IPS DF 19.7 (cell line): ENCODE measurements around the gene EFHC1.
"Not testable (repeated sequence)": the region's sequence is repeated elsewhere in the genome, so short reads cannot be mapped to it uniquely, and the experiment has no call there.

Source experiments
- DNase-seq: peaks from one replicate; pipeline ENCODE4 v3.0.0-alpha.2; 2013; ENCODE audit warnings: low read depth, low spot score

Gene EFHC1

GRCh38 chr6:52419809-52420667, at the start of gene EFHC1:
Gene EFHC1, plus strand, starts transcription at chr6:52420342. Its CDS starts 69 bp downstream, at chr6:52420411.
- DNase-seq, result peak; percentile 88

- no peak for DNase-seq
Measured at GRCh38 chr6:52371656-52372191, 48.4 kb upstream of the EFHC1 start.

GRCh38 chr6:52373151-52373690, 46.9 kb upstream of the EFHC1 start:
- DNase-seq, result no peak

GRCh38 chr6:52374247-52374646, 45.9 kb upstream of the EFHC1 start:
- DNase-seq, result no peak

GRCh38 chr6:52375780-52376556, 44.2 kb upstream of the EFHC1 start:
- no peak for DNase-seq

- no peak for DNase-seq
Measured at GRCh38 chr6:52376763-52377162, 43.4 kb upstream of the EFHC1 start.

- no peak for DNase-seq
Measured at GRCh38 chr6:52377538-52378221, 42.5 kb upstream of the EFHC1 start.

GRCh38 chr6:52381249-52381648, 38.9 kb upstream of the EFHC1 start:
- no peak for DNase-seq

GRCh38 chr6:52384145-52384766, 35.9 kb upstream of the EFHC1 start:
- DNase-seq, result no peak

GRCh38 chr6:52385074-52385473, 35.1 kb upstream of the EFHC1 start:
- DNase-seq, result no peak

- DNase-seq, result not testable (repeated sequence)
Measured at GRCh38 chr6:52388119-52388518, 32.0 kb upstream of the EFHC1 start.

- no peak for DNase-seq
Measured at GRCh38 chr6:52388790-52389189, 31.4 kb upstream of the EFHC1 start.

- no peak for DNase-seq
Measured at GRCh38 chr6:52389264-52389625, 30.9 kb upstream of the EFHC1 start.

- DNase-seq, result no peak
Measured at GRCh38 chr6:52389626-52390360, 30.3 kb upstream of the EFHC1 start.

GRCh38 chr6:52390361-52390727, 29.8 kb upstream of the EFHC1 start:
- DNase-seq, result no peak

- no peak for DNase-seq
Measured at GRCh38 chr6:52391599-52391998, 28.5 kb upstream of the EFHC1 start.

- no peak for DNase-seq
Measured at GRCh38 chr6:52392944-52393343, 27.2 kb upstream of the EFHC1 start.

- DNase-seq, result no peak
Measured at GRCh38 chr6:52393780-52394179, 26.4 kb upstream of the EFHC1 start.

GRCh38 chr6:52394251-52394666, 25.9 kb upstream of the EFHC1 start:
- no peak for DNase-seq

- no peak for DNase-seq
Measured at GRCh38 chr6:52395969-52396368, 24.2 kb upstream of the EFHC1 start.
